Middle frontal gyrus (tissue), 1 donor: ENCODE measurements around the gene CAPN11.
"Not testable (repeated sequence)": the region's sequence is repeated elsewhere in the genome, so short reads cannot be mapped to it uniquely, and the experiment has no call there.

Experiments used
- DNase-seq: peaks from one replicate; pipeline ENCODE4 v3.0.0-alpha.2; 2015; ENCODE audit warnings: low spot score; ENCODE audit errors: extremely low spot score

Gene CAPN11

GRCh38 chr6:44180886-44181285, 22.3 kb downstream of the CAPN11 start:
- DNase-seq, result no peak

GRCh38 chr6:44181784-44182183, 23.2 kb downstream of the CAPN11 start:
- not testable (repeated sequence) for DNase-seq

DNA sequence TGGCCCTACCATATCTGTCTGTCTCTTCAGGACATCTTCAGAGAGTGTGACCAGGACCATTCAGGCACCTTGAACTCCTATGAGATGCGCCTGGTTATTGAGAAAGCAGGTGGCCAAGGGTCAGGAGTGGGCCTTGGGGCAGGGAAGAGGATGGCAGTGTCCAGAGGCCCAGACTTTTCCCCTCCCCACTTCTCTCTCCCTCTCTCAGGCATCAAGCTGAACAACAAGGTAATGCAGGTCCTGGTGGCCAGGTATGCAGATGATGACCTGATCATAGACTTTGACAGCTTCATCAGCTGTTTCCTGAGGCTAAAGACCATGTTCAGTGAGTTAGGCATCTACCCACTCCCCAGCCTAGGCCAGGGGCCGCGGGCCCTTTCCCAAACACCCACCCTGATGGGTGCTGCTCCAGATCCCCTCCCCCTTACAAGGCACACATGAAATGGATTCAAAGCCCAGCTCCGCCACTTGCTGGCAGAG, 24.3 kb downstream of the CAPN11 start:
- DNase-seq, result no peak

GRCh38 chr6:44183783-44184182, 25.2 kb downstream of the CAPN11 start:
- DNase-seq, result no peak

DNA sequence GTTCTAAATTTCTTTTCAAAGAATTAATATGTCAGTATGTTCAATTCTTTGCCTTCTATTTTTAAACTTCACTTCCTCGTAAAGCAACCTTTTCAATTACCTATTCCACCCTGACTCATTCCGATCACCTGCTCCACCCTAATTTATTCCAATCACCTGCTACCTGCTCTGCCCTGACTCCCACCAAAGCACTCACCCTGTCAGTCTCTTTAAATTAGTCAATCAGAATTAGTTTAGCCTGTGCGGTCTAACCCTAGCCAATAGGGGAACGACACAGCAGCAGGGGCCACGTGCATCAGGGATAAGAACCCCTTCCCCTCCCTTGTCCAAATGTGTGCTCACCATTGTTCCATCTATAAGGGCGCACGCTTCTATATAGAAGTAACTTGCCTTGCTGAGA, 26.7 kb downstream of the CAPN11 start:
- not testable (repeated sequence) for DNase-seq

DNA sequence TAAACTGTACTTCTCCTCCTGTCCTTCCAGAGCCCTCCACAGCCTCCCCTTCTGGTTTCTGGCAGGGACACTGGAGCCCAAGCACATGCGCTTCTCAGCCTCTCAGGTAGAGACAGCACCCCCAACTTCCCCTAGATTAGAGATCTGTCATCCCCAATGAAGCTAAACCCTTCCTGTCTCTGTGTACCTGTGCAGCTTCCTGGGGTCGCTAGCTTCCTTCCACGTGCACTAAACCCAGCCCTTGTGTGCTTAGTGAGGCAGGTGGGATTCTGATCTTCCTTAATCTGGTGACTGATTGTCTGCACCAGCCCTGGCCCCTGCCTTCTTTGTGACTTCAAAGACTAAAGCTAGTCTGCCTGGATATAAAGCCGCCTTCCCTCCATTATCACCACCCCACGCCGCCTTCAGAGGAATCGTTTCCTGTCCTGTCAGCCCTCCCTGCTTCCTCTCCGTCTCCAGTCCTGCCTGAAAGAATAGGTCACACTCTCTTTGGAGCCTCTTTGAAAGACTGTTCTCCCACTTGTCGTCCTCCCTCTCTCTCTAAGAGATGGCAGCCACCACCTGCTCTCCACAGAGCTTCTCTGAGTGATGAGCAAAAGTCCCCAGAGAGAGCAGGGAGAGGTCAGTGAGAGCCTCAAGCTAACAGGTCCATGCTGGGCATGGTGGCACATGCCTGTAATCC, 27.5 kb downstream of the CAPN11 start:
- no peak for DNase-seq

DNA sequence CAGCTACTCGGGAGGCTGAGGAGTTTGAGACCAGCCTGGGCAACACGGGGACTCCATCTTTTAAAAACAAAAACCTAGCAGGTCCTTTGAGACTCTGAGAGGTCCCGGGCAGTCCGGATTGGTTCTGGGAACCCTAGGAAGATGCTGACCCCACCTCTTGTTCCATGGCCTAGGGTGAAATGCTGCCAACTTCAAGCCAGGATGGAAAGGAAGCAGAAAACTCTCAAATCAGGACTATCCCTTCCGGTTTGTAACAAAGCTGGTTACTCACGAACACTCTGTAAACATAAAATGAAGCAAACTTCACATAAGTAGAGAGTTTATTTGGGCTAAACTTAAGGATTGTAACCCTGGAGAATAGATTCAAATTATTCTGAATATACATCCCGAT, 28.0 kb downstream of the CAPN11 start:
- no peak for DNase-seq

DNA sequence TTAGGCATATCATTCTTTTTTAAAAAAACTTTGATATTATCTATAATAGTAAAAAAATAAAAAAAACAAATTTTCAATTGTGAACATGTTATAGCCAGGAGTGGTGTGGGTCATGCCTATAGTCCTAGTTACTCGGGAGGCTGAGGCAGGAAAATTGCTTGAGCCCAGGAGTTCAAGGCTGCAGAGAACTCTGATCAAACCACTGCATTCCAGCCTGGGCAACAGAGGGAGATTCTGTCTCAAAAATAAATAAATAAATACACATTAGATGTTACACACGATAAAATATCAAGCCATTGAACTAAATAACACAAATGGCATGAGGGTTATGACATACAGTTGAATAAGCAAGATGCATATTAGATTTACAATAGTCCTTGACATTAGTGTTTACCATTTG, 30.2 kb downstream of the CAPN11 start:
- no peak for DNase-seq

- no peak for DNase-seq
Observed at GRCh38 chr6:44189257-44189656, 30.6 kb downstream of the CAPN11 start.

- DNase-seq, result no peak
Observed at GRCh38 chr6:44190715-44191114, 32.1 kb downstream of the CAPN11 start.

GRCh38 chr6:44192428-44193041, 33.9 kb downstream of the CAPN11 start:
- DNase-seq, result no peak

- DNase-seq, result no peak
Observed at GRCh38 chr6:44193307-44193910, 34.8 kb downstream of the CAPN11 start.

DNA sequence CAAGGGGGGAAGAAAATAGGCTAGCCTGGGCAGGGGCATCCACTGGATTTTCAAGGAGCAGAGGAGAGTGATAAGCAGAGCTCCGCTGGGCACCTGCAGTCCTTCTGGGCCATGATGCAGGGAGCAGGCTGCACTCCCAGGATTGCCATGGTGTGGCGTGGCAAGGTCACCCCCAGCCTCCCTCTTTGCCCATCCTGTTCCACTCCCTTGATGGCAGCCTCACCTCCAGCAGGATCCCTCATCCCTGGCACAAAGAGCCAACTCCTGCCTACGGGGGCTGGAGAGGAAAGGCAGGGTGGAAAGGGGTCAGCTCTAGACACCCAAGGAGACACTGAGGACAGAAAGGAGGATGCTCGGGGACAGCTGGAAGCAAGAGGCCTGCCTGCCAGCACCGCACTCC, 35.7 kb downstream of the CAPN11 start:
- DNase-seq, result no peak

GRCh38 chr6:44196351-44196750, 37.7 kb downstream of the CAPN11 start:
- DNase-seq, result not testable (repeated sequence)

DNA sequence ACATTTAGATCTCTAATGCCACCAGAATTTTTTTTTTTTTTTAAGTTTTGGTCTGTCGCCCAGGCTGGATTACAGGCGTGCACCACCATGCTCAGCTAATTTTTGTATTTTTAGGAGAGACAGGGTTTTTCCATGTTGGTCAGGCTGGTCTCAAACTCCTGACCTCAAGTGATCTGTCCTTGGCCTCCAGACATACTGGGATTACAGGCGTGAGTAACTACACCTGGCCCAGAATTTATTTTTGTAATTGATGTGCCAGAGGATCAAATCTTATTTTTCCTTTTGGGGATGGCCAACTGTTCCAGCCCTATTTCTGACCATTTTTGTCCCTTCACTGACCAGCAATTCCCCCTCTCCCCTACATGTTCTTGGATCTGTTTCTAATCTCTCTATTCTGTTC, 40.1 kb downstream of the CAPN11 start:
- DNase-seq, result no peak

DNA sequence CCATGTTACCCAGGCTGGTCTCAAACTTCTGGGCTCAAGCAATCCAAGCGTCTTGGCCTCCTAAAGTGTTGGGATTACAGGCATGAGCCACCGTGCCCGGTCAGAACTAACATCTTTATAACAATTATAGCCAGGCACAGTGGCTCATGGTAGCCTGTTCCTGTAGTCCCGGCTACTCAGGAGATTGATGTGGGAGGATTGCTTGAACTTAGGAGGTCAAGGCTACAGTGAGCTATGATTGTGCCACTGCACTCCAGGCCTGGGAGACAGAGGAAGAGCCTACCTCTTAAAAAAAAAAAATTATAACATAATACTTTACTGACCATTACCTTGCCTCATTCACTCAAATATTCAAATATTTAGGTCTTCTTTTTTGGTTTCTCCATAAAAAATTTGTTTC, 41.3 kb downstream of the CAPN11 start:
- no peak for DNase-seq

DNA sequence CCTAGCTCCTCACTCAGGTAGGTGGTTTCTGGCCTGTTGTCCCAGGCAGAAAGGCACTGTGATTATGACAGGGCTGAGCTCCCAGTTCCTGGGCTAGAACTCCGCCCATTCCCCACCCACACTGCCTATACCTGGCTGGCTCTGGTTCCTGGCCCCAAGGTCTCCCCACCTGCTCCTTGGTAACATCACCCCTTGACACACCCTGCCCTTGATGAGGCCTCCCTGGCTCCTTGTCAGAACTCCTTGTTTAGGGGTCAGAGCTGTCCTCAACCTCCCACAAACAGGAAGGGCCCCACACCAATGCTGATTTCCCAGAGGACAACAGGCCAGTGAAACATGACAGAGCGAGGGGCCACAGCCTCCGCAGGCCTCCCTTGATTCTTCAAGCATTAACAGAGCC, 42.6 kb downstream of the CAPN11 start:
- DNase-seq, result no peak

- no peak for DNase-seq
Observed at GRCh38 chr6:44201638-44202303, 43.2 kb downstream of the CAPN11 start.

DNA sequence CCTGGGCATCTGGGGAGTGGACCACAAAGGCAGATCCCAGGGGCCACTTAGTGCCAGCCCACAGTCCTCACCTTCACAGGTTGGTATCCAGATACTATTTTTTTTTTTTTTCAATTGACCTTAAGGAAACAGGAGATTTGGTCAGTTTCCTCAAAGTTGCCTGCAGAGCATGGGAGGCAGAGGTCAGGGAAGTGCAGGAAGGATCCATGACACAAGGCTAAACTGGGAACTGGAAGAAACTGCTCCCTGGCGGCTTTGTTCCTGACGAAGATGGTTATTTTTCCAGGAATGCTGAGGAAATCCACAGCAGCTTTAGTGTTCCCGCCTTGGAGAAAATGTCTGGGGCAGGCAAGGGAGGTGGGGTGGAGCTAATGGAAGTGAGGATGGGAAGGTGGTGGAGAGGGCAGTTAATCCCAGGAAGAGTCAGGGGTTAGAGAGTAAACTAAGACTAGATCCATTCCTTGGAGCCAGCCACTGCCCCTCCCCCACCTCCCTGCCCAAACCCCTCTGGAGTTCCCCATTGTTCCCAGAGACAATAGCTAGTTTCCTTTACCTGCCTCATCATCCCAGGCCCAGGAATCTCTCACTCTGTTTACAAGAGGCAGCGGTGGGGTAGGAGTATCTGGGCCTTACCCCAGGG, 43.8 kb downstream of the CAPN11 start:
- DNase-seq, result no peak

DNA sequence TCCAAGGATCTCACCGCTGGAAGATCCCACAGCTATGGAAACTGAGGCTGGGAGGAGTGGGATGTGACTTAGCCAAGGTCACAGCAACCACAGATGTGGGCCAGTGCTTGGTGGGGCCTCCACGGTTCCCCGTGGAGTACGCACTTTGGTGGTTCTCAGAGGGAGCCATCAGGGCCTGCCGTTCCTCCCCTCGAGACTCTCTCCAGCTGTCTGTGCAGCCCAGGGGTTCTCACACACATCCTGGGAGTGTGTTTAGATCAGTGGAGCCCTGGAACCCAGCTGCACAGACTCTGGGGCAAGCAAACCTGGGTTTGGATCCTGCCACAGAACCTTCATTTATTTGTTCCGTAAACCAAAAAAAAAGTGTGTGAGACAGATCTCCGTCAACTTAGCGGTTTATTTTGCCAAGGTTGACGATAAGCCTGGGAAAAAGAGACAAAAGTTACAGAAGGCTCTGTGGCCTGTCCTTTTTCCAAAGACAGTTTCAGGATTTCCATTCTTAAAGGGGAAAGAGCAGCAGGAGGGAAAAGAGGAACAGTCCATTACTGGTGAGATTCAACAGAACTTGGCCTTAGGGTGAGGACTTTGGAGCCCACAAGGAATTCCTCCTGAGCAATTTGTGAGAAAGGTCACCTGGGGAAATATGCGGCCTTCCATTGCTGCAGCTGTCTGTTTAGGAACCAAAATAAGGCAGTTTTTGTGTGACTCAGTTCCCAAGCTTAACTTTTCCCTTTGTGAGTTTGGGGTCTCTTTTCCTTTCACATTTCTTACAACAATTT, 44.5 kb downstream of the CAPN11 start:
- no peak for DNase-seq

- no peak for DNase-seq
Observed at GRCh38 chr6:44203955-44204354, 45.3 kb downstream of the CAPN11 start.
